ENCODE measurements around the gene ACTG2. TPM values are rescaled to one million over a fixed set of nuclear protein-coding genes. Genes with fewer than 3 reads are reported as not detected.

The ACTG2 gene
- total RNA-seq, 1 experiment from 2014 or later: 1.5 TPM

DNA sequence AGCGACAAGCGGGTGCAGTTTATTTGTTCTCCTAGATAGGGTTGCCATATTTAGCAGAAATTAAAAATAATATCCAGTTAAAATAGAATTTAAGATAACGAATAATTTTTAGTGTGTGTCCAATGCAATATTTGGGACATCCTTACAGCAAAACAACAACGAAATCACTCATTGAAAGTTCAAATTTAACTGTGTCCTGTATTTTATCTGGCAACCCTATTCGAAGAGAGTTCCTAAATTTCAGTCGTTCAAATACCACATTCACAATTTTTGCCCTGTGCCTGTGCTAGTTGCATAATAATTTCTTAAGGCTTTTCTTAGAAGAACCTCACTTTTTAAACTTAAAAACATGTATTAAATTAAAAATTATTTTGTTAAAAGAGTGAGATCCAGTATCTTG, 34.5 kb downstream of the ACTG2 start:
- Histone ChIP-seq H4K91ac (ENCODE audit: insufficient read length, low read depth, low read length) (no peak overlapping the region), H3T11ph (ENCODE audit: low read length) (no peak overlapping the region), H3K4me2 (ENCODE audit: insufficient read depth, insufficient read length, low read length) (peak overlapping the region; percentile 69), H3K14ac (ENCODE audit: insufficient read depth, low read length) (peak overlapping the region; percentile 97; the same call in 1 of the 2 replicates), H2BK5ac (ENCODE audit: insufficient read length, low read length) (peak overlapping the region; percentile 84), H3K27me3 (ENCODE audit: insufficient read depth, low read length) (no peaks in the 10 kb centered on the region), H3K79me1 (ENCODE audit: insufficient read depth, low read depth, low read length, poor library complexity, severe bottlenecking) (peaks cover 16% of the 10 kb centered on the region), H3K27ac (ENCODE audit: insufficient read length, low read depth, low read length) (peak overlapping the region; percentile 30), H3K23me2 (ENCODE audit: insufficient read length, low read depth, low read length, poor library complexity, severe bottlenecking) (peaks cover 5% of the 10 kb centered on the region), H3K9ac (ENCODE audit: extremely low read depth, insufficient read length, low read length) (peak overlapping the region; percentile 95), H4K8ac (replicated peaks; ENCODE audit: insufficient read length, low read depth, low read length) (no peak overlapping the region), H3K4ac (ENCODE audit: low read depth, low read length) (peak overlapping the region; percentile 58; the same call in 1 of the 2 replicates), H3K9me3 (ENCODE audit: control insufficient read depth, low read depth, low read length) (no peaks in the 10 kb centered on the region), H4K20me1 (ENCODE audit: control insufficient read depth, insufficient read depth, insufficient read length) (no peaks in the 10 kb centered on the region), H2BK12ac (ENCODE audit: insufficient read length, low read depth, low read length) (no peak overlapping the region), H2AFZ (ENCODE audit: low read length) (no peak overlapping the region), H3K4me1 (ENCODE audit: insufficient read depth, low read length) (no peaks in the 10 kb centered on the region), H2BK120ac (ENCODE audit: low read depth, low read length, poor library complexity, severe bottlenecking) (no peak overlapping the region), H2BK20ac (ENCODE audit: low read depth, low read length, poor library complexity, severe bottlenecking) (no peak overlapping the region), H4K5ac (ENCODE audit: insufficient read length, low read depth, low read length) (no peak overlapping the region), H3K18ac (ENCODE audit: insufficient read length, low read depth, low read length) (no peak overlapping the region), H2AK5ac (ENCODE audit: insufficient read length, low read length) (no peak overlapping the region), H3K23ac (ENCODE audit: insufficient read length, low read depth, low read length) (no peak overlapping the region), H3K79me2 (ENCODE audit: insufficient read depth, low read length) (peaks cover 31% of the 10 kb centered on the region; the same call in 1 of the 2 replicates), H2BK15ac (ENCODE audit: low read depth, low read length) (no peak overlapping the region), H3K56ac (ENCODE audit: insufficient read length, low read depth, low read length) (no peak overlapping the region)
- no peak for DNase-seq
- peaks cover 8% of the 10 kb centered on the region for H3K27me3 Mint-ChIP-seq (ENCODE audit: low read depth)
- no CpG with 5 or more reads among the region's 6 CpGs for WGBS (ENCODE audit: extremely low coverage, insufficient read length, low lambda C conversion rate)
- no peaks in the 10 kb centered on the region for H3K9me3 Mint-ChIP-seq
- peak overlapping the region; percentile 93 to 94 for H3K4me3 Mint-ChIP-seq
- H3K27ac Mint-ChIP-seq: peak overlapping the region; percentile 73 to 98 (median 88); a peak in 6 of 7 replicates
- no peak for TF ChIP-seq CTCF (conservative IDR thresholded peaks at IDR 0.05)
- peaks cover 0 to 16% (median 8%) of the 10 kb centered on the region in 3 experiments; a peak in 5 of 7 replicates for H3K36me3 Mint-ChIP-seq (ENCODE audit: insufficient read depth in 1 of 3, low read depth in 3 of 3)
- peaks cover 21 to 23% of the 10 kb centered on the region in 2 experiments for H3K4me1 Mint-ChIP-seq

All from H9 (cell line).